Measurements from ENCODE around the gene DMXL2. TPM values are rescaled to one million over a fixed set of nuclear protein-coding genes. Genes with fewer than 3 reads are reported as not detected.

Gene DMXL2
- total RNA-seq, 1 experiment from 2014 or later = 13.8 TPM

- no peak overlapping the region for H3K4me3 Mint-ChIP-seq (ENCODE audit: low read depth, unreplicated experiment)
- DNase-seq = no peak
- H3K27me3 Mint-ChIP-seq (ENCODE audit: unreplicated experiment) = no peaks in the 10 kb centered on the region
- CTCF ChIA-PET = no interaction called here
- TF ChIP-seq CTCF (IDR thresholded peaks at IDR 0.05; ENCODE audit: unreplicated experiment) = no peak
- no peak overlapping the region for H3K27ac Mint-ChIP-seq (ENCODE audit: unreplicated experiment)
- H3K36me3 Mint-ChIP-seq (ENCODE audit: insufficient read depth, unreplicated experiment) = no peaks in the 10 kb centered on the region
- no peaks in the 10 kb centered on the region for H3K9me3 Mint-ChIP-seq (ENCODE audit: low read depth, unreplicated experiment)
- peaks cover 24% of the 10 kb centered on the region for H3K4me1 Mint-ChIP-seq (ENCODE audit: low read depth, unreplicated experiment)
- no TSS peak for BruUV-seq (replicated peaks)
- intact Hi-C loops (cut with micrococcal nuclease; ENCODE audit: unreplicated experiment) = no loop called here
Measured at GRCh38 chr15:51496246-51496645, 126.3 kb downstream of the DMXL2 start.

- no peaks in the 10 kb centered on the region for H3K36me3 Mint-ChIP-seq (ENCODE audit: insufficient read depth, unreplicated experiment)
- H3K4me1 Mint-ChIP-seq (ENCODE audit: low read depth, unreplicated experiment) = peaks cover 24% of the 10 kb centered on the region
- intact Hi-C loops (cut with micrococcal nuclease; ENCODE audit: unreplicated experiment) = loop anchor here (2.0 kb wide), 1 partner anchor 44 kb away; no protein-coding TSS in a partner anchor
- CTCF ChIA-PET = no interaction called here
- no peaks in the 10 kb centered on the region for H3K27me3 Mint-ChIP-seq (ENCODE audit: unreplicated experiment)
- no peaks in the 10 kb centered on the region for H3K9me3 Mint-ChIP-seq (ENCODE audit: low read depth, unreplicated experiment)
- no peak for TF ChIP-seq CTCF (IDR thresholded peaks at IDR 0.05; ENCODE audit: unreplicated experiment)
- no peak overlapping the region for H3K27ac Mint-ChIP-seq (ENCODE audit: unreplicated experiment)
- H3K4me3 Mint-ChIP-seq (ENCODE audit: low read depth, unreplicated experiment) = no peak overlapping the region
- BruUV-seq (replicated peaks) = no TSS peak
- DNase-seq = no peak
Measured at GRCh38 chr15:51494411-51495314, 127.9 kb downstream of the DMXL2 start.

GRCh38 chr15:51493892-51494291 lies 128.7 kb downstream of the DMXL2 start:
- no peak for DNase-seq
- CTCF ChIA-PET = interaction anchor here (0.6 kb wide), 1 partner anchor 331 kb away, joined by 3 read pairs; no protein-coding TSS in a partner anchor
- no TSS peak for BruUV-seq (replicated peaks)
- no peaks in the 10 kb centered on the region for H3K36me3 Mint-ChIP-seq (ENCODE audit: insufficient read depth, unreplicated experiment)
- no peak overlapping the region for H3K27ac Mint-ChIP-seq (ENCODE audit: unreplicated experiment)
- intact Hi-C loops (cut with micrococcal nuclease; ENCODE audit: unreplicated experiment) = loop anchor here (2.0 kb wide), 1 partner anchor 43 kb away; no protein-coding TSS in a partner anchor
- H3K9me3 Mint-ChIP-seq (ENCODE audit: low read depth, unreplicated experiment) = no peaks in the 10 kb centered on the region
- H3K27me3 Mint-ChIP-seq (ENCODE audit: unreplicated experiment) = no peaks in the 10 kb centered on the region
- H3K4me1 Mint-ChIP-seq (ENCODE audit: low read depth, unreplicated experiment) = peaks cover 24% of the 10 kb centered on the region
- TF ChIP-seq CTCF (IDR thresholded peaks at IDR 0.05; ENCODE audit: unreplicated experiment) = no peak
- H3K4me3 Mint-ChIP-seq (ENCODE audit: low read depth, unreplicated experiment) = no peak overlapping the region

GRCh38 chr15:51492528-51492927 lies 130.0 kb downstream of the DMXL2 start:
- Mint-ChIP-seq H3K4me3 (ENCODE audit: low read depth, unreplicated experiment) (no peak overlapping the region), H3K4me1 (ENCODE audit: low read depth, unreplicated experiment) (peaks cover 24% of the 10 kb centered on the region), H3K9me3 (ENCODE audit: low read depth, unreplicated experiment) (no peaks in the 10 kb centered on the region), H3K27me3 (ENCODE audit: unreplicated experiment) (no peaks in the 10 kb centered on the region), H3K27ac (ENCODE audit: unreplicated experiment) (no peak overlapping the region), H3K36me3 (ENCODE audit: insufficient read depth, unreplicated experiment) (no peaks in the 10 kb centered on the region)
- CTCF ChIA-PET = interaction anchor here (0.9 kb wide), 1 partner anchor 211 kb away, joined by 3 read pairs; no protein-coding TSS in a partner anchor
- intact Hi-C loops (cut with micrococcal nuclease; ENCODE audit: unreplicated experiment) = no loop called here
- no TSS peak for BruUV-seq (replicated peaks)
- TF ChIP-seq CTCF (IDR thresholded peaks at IDR 0.05; ENCODE audit: unreplicated experiment) = no peak
- DNase-seq = no peak

Measured in Calu3 (cell line).